GM18511 (cell line): ENCODE measurements around the gene CYB5B.
"Not testable (repeated sequence)": the region's sequence is repeated elsewhere in the genome, so short reads cannot be mapped to it uniquely, and the experiment has no call there.

Source experiments
- ATAC-seq: cut with Tn5 transposase; IDR thresholded peaks from one replicate; pipeline ENCODE4 v1.9.1; 2021; ENCODE audit warnings: mild to moderate bottlenecking, moderate library complexity; ENCODE audit not compliant: unreplicated experiment

CYB5B gene

DNA sequence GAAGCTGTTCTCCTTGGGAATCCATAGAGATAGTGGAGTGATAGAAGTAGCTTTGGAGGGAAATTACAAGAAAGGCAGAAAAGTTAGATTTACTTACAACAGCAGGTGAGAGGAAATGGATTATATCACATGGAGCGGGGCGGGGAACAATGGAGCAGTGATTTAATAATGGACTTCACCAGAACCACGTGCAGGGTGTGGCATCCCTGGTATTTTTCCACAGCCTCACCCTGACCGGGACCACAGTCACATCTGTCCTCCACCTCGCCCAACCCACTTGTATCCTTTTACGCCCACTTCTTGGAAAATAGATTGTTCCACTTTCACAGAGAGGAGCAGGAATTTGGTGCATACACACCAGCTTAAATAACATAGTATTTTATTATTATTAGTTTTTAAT lies 15.9 kb upstream of the CYB5B start:
- no peak for ATAC-seq

GRCh38 chr16:69410219-69410990 lies 14.0 kb upstream of the CYB5B start:
- ATAC-seq, result no peak

- no peak for ATAC-seq
Observed at GRCh38 chr16:69411064-69411985, 13.1 kb upstream of the CYB5B start.

DNA sequence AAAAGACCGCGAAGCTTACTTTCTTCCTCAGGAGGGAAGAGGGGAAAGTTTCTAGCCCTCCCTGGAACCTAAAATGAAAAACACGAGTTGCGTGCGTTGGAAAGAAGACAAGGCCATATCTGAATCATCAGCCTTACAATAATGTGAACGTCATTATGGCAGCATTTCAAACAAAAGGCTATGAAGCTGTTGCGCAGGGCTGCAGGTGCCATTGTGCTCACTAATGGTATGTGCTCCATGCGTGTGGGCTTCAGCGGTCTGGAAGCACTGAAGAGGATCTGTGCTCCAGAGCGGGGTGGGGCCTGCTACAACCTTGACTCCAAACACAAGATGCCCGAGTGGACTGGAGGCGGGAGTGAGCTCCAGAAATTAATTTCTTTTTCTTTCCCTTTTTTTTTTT lies 12.1 kb upstream of the CYB5B start:
- no peak for ATAC-seq

DNA sequence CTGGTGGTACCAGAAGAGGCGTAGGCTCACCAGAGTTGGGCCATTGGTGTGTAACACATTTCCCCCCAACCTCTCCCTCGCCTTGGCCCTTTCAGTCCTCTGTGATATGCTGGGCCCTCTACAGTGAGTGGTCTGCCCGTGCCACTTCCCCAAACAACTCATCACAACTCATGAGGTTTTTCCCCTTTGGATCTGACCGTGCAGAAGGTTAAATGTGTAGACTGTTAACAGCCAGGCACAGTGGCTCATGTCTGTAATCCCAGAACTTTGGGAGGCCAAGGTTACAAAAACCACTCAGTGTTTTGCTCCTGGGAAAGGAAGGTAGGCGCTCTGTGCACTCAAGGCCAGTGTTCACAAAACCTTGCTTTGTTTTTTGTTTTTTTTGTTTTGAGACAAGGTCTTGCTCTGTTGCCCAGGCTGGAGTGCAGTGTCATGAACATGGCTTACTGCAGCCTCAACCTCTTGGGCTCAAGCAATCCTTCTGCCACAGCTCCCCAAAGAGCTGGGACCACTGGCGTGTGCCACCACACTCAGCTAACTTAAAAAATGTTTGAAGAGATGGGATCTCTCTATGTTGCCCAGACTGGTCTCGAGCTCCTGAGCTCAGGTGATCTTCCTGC lies 11.3 kb upstream of the CYB5B start:
- no peak for ATAC-seq

DNA sequence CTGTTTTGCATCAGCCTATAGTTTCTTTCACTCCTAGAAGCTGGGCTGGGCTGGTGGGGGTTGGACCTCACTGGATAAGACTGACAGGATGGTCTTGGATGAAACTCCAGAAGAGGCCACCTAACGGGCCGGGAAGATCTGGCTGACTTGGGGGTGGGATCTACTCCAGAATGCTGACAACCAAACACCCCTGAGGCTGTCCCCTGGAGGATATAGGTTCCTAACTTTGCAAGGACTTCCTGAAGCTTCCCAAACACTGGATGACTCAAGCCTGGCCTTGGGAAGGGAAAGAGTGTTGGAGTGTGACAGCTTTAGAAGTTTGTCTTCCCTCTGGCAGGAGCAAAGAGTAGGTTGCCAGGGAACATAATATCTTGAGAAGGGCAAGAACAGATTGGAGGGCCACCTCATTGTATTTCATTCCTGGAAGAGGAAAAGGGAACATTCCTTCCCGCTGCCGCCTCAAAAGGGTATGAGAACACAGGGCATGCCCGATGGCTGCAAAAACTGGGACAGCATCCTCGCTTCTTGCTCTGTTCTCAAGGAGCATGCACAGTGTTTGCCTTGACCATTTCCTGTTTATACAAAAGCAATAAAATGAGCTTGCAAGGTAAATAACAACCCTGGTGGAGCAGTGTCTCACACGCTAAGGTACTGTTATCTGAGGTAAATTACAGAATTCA lies 6.8 kb upstream of the CYB5B start:
- no peak for ATAC-seq

DNA sequence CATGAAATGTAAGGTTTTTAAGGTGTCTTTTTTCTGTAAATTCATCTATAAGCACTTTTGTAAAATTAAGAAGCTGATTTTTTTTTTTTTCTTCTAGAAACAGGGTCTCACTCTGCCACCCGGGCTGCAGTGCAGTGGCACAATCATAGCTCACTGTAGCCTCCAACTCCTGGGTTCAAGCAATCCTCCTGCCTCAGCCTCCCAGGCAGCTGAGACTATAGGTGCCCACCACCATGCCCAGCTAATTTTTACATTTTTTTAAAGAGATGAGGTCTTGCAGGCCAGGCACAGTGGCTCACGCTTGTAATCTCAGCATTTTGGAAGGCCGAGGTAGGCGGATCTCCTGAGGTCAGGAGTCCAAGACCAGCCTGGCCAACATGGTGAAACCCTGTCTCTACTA lies 4.5 kb upstream of the CYB5B start:
- no peak for ATAC-seq

DNA sequence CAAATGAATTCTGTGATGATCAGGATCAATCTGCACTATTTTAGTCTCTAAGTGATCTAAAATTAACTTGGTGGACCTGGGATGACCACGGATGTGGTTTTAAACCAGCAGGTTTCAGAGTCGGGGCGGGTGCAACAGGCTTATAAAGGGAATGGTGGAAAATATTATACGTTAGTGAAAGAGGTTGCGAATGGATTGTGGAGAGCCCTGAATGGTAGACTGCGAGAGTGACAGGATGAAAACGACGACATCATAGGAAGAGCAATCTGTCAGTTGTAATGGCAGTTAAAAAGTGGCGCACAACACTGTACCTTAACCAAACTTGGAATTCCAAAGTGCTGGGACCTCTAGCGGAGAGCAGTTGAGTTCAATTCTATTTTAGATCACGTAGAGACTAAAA lies 1.2 kb upstream of the CYB5B start:
- ATAC-seq, result no peak

DNA sequence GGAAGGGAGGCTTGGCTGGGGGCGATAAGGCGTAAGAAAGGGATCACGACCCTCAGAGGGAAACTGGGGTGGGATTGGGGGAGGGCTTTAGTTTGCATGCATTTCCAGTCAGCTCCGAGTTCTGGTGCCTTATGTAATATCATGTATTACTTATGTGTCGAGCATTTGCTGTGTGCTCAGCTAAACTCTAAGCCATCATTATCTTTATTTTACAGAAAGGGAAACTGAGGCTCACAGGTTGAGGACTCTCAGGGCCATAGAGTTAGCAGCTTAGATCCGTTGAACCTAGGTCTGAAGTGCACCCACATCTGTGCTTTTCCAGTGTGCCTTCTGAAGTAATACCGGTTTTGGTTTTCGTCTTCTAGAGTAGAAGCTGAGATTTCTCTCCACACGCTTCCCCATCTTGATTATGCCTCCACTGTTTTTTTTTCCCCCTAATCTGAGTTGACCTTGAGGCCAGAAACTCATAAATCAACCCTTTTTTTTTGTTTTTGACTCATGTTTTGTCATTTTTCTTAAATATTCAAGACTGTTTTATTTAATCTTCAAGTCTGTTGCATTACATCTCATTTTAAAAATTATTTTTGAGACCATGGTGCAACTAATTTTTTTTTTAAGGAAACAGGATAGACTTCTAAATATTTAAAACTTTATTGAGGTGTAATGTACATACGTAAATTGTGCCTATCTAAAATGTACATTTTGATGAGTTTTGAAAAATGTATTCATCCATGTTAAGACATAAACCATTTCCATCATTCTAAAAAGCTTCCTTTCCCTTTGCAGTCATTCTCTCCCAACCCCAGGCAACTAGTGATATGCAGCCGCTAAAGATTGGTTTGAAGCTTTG lies 741 bp downstream of the CYB5B start:
- ATAC-seq, result no peak

DNA sequence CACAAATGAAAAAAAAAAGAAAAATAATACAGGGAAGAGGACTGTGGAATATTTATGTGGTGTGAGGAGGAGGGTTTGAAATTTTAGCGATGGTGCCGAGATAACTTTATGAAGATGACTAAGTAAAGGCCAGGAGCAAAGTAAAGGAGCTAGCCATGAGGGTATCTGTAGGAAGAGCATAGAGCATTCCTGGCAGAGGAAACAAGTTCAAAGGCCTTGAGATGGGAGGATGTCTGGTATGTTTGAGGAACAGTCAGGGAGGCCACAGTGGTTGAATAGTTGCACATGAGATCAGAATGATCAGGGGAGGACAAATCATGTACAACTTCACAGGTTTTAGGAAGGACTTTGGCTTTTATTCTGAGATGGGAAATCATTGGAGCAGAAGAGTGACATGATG lies 4.2 kb downstream of the CYB5B start:
- no peak for ATAC-seq

- not testable (repeated sequence) for ATAC-seq
Observed at GRCh38 chr16:69429058-69429640, 4.7 kb downstream of the CYB5B start.

GRCh38 chr16:69431948-69432468 lies 7.6 kb downstream of the CYB5B start:
- ATAC-seq, result no peak

DNA sequence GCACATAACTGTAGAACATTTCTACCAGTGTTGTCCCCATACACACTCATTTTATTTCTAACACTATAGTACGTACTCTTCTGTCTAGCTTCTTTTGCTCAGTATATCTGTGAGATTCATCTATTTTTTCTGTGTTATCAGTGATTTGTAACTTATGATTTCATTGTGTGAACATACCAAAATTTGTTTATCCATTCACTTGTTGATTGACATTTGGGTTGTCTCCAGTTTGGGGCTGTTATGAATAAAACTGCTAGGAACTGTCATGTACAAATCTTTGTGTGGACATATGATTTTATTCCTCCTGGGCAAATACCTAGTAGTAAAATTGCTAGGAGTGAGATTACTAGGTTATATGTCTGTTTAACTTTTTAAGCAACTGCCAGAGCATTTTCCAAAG lies 9.6 kb downstream of the CYB5B start:
- ATAC-seq, result no peak

- no peak for ATAC-seq
Observed at GRCh38 chr16:69435977-69436820, 11.8 kb downstream of the CYB5B start.

GRCh38 chr16:69436896-69437295 lies 12.5 kb downstream of the CYB5B start:
- ATAC-seq, result no peak

GRCh38 chr16:69438465-69438864 lies 14.0 kb downstream of the CYB5B start:
- ATAC-seq, result no peak

DNA sequence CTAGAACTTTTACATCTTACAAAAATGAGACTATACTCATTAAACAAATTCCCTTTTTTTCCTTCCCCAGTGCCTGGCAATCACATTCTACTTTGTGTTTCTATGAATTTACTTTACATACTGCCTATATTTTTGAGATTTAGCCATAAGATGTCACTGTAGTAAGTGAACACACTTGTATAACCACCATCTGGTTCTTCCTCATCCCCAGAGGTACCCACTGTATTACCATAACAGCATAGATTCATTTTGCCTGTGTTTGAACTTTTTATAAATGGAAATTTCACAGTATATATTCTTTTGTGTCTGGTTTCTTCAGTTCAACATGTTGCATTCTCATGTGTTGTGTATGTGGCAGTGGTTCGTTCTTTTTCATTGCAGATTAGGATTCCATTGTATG lies 15.8 kb downstream of the CYB5B start:
- ATAC-seq, result no peak

DNA sequence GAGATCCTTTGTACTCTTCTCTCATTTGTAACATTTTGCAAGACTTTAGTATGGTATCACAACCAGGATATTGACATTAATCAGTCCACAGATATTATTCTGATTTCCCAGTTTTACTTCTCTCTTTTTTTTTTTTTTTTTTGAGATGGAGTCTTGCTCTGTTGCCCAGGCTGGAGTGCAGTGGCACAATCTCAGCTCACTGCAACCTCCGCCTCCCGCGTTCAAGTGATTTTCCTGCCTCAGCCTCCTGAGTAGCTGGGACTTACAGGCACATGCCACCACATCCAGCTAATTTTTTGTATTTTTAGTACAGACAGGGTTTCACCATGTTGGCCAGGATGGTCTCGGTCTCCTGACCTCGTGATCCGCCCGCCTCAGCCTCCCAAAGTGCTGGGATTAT lies 16.6 kb downstream of the CYB5B start:
- ATAC-seq, result not testable (repeated sequence)
